CD8-positive, alpha-beta memory T cell (primary cell): Measurements from ENCODE around the gene OPTC. TPM values are rescaled to one million over a fixed set of nuclear protein-coding genes. Genes with fewer than 3 reads are reported as not detected.

Source experiments
- CTCF ChIA-PET: fragments of 350-600 bp; sonication (Branson Sonifier 250); formaldehyde crosslinking; loops from one replicate; lab custom pipeline; 2021; ENCODE audit warnings: antibody characterized with exemption; lab: Charles Lee
- POLR2A ChIA-PET: fragments of 350-600 bp; sonication (Branson Sonifier 250); formaldehyde crosslinking; loops from one replicate; lab custom pipeline; 2021; ENCODE audit warnings: antibody characterized with exemption; lab: Charles Lee
- DNase-seq, 5 donors: peaks; one replicate each; pipeline versions ENCODE4 v3.0.0 to v3.0.0-alpha.2; 2020 to 2022; ENCODE audit warnings: mixed read lengths in 1 of 5
- H3K27ac ChIP-seq: one replicate; pipeline ENCODE4 v1.7.0; 2013; ENCODE audit warnings: low read depth, mild to moderate bottlenecking, low read length, moderate library complexity
- H3K27me3 ChIP-seq: 2 replicates; pipeline ENCODE4 v1.7.0; 2013; ENCODE audit warnings: low read length, mild to moderate bottlenecking; ENCODE audit not compliant: insufficient read depth, poor library complexity, severe bottlenecking
- H3K36me3 ChIP-seq: 2 replicates; pipeline ENCODE4 v1.7.0; 2013; ENCODE audit warnings: mild to moderate bottlenecking, low read length, moderate library complexity; ENCODE audit not compliant: insufficient read depth
- H3K4me1 ChIP-seq: 2 replicates; pipeline ENCODE4 v1.7.0; 2013; ENCODE audit warnings: mild to moderate bottlenecking, low read length, moderate library complexity; ENCODE audit not compliant: insufficient read depth
- H3K4me3 ChIP-seq: 2 replicates; pipeline ENCODE4 v1.7.0; 2013; ENCODE audit warnings: mild to moderate bottlenecking, low read length
- H3K9me3 ChIP-seq: 2 replicates; pipeline ENCODE4 v1.7.0; 2013; ENCODE audit warnings: mild to moderate bottlenecking, low read length
- H3K27ac Mint-ChIP-seq, 8 donors: one replicate each; pipeline ENCODE4 v1.8.0; 2020 to 2021; ENCODE audit warnings: mixed read lengths in 8 of 8, mild to moderate bottlenecking in 6 of 8, inconsistent platforms in 3 of 8, moderate library complexity in 3 of 8
- H3K27me3 Mint-ChIP-seq, 2 donors: one replicate each; pipeline ENCODE4 v1.8.0; 2020 to 2021; ENCODE audit warnings: mixed read lengths in 2 of 2, mild to moderate bottlenecking in 1 of 2, moderate library complexity in 1 of 2
- H3K36me3 Mint-ChIP-seq, 3 donors: one replicate each; pipeline ENCODE4 v1.8.0; 2020 to 2021; ENCODE audit warnings: mixed read lengths in 3 of 3, inconsistent platforms in 1 of 3, mild to moderate bottlenecking in 1 of 3
- H3K4me1 Mint-ChIP-seq, 3 donors: one replicate each; pipeline ENCODE4 v1.8.0; 2020 to 2021; ENCODE audit warnings: mixed read lengths in 3 of 3, inconsistent platforms in 1 of 3, mild to moderate bottlenecking in 1 of 3
- H3K4me3 Mint-ChIP-seq, 7 donors: one replicate each; pipeline ENCODE4 v1.8.0; 2020 to 2021; ENCODE audit warnings: mixed read lengths in 7 of 7, mild to moderate bottlenecking in 6 of 7, moderate library complexity in 4 of 7, inconsistent platforms in 2 of 7
- H3K9me3 Mint-ChIP-seq, 5 donors: one replicate each; pipeline ENCODE4 v1.8.0; 2020 to 2022; ENCODE audit warnings: mixed read lengths in 5 of 5, mild to moderate bottlenecking in 3 of 5, moderate library complexity in 2 of 5, inconsistent platforms in 1 of 5
- polyA plus RNA-seq: library from polyadenylated mRNA; unstranded; fragments of 300-500 nt; fragmentation: Illumina TruSeq; gene quantifications from one replicate; pipeline ENCODE4 v1.2.3, GENCODE V29; 2021
- total RNA-seq, 2 experiments: library from RNA; stranded (reverse); gene quantifications; one replicate each; pipeline ENCODE4 v1.2.3, GENCODE V29; 2021

Gene OPTC
- total and polyA plus RNA-seq, 3 experiments from 2014 or later, result not detected

DNA sequence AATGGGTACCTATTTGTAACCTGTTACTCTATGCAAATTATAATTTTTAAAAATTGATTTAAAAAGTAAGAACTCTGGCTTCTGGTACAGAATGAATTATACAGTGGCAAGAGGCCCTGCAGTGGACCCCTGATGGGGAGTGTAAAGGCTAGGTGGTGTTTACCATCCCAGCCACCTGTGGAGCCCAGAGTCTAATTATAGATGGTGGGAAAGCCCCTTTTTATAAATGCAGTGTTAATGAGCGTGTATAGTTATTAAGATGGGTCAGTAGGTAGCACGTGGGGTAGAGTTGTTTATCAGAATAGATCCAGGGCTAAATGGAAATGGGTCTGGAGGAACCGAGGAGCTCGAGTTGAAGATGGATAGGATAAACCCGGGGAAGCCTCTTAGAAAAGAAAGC, 32.2 kb upstream of the OPTC start:
- POLR2A ChIA-PET, result no interaction called here
- CTCF ChIA-PET, result interaction anchor here (1.1 kb wide), 1 partner anchor 26 kb away, joined by 3 read pairs; no protein-coding TSS in a partner anchor

DNA sequence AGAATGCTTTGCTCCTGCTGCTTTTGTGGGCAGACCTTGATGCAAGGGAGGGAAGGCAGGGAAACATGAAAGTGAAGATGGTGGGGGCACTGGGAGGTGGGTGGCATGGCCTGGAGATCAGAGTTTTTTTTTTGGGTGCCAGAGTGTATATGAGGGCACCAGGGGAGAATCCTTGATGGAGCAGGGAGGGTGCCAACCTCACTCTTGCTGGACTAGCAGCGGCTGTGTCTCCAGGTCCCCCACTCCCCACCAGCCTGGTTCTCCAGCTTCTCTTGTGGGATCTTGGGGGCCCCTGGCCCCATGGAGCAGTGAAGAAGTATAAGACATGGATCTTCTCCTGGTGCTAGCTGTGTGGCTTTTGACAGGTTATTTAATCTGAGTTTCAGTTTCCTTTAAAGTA, 31.8 kb upstream of the OPTC start:
- Mint-ChIP-seq H3K9me3 (no peaks in the 10 kb centered on the region), H3K27ac (no peak overlapping the region), H3K36me3 (no peaks in the 10 kb centered on the region), H3K27me3 (peaks cover 23 to 58% of the 10 kb centered on the region in 2 donors), H3K4me3 (no peak overlapping the region), H3K4me1 (peaks cover 0 to 4% (median 0%) of the 10 kb centered on the region in 3 donors)
- no peaks in the 10 kb centered on the region for H3K4me1 ChIP-seq
- DNase-seq, result no peak
- no peaks in the 10 kb centered on the region for H3K9me3 ChIP-seq
- H3K4me3 ChIP-seq, result no peak overlapping the region
- CTCF ChIA-PET, result no interaction called here
- H3K36me3 ChIP-seq, result no peaks in the 10 kb centered on the region
- POLR2A ChIA-PET, result no interaction called here
- H3K27me3 ChIP-seq, result no peaks in the 10 kb centered on the region
- no peak overlapping the region for H3K27ac ChIP-seq

More for the DNA sequence above, 32.2 kb upstream of the OPTC start:
- H3K4me3 Mint-ChIP-seq, result no peak overlapping the region
- DNase-seq, result no peak
- no peak overlapping the region for H3K27ac Mint-ChIP-seq
- peaks cover 0 to 4% (median 0%) of the 10 kb centered on the region in 3 donors for H3K4me1 Mint-ChIP-seq
- no peak overlapping the region for H3K4me3 ChIP-seq
- H3K27ac ChIP-seq, result no peak overlapping the region
- peaks cover 25 to 60% of the 10 kb centered on the region in 2 donors for H3K27me3 Mint-ChIP-seq
- no peaks in the 10 kb centered on the region for H3K9me3 ChIP-seq
- H3K36me3 ChIP-seq, result no peaks in the 10 kb centered on the region
- H3K9me3 Mint-ChIP-seq, result no peaks in the 10 kb centered on the region
- no peaks in the 10 kb centered on the region for H3K36me3 Mint-ChIP-seq
- H3K27me3 ChIP-seq, result no peaks in the 10 kb centered on the region
- no peaks in the 10 kb centered on the region for H3K4me1 ChIP-seq

DNA sequence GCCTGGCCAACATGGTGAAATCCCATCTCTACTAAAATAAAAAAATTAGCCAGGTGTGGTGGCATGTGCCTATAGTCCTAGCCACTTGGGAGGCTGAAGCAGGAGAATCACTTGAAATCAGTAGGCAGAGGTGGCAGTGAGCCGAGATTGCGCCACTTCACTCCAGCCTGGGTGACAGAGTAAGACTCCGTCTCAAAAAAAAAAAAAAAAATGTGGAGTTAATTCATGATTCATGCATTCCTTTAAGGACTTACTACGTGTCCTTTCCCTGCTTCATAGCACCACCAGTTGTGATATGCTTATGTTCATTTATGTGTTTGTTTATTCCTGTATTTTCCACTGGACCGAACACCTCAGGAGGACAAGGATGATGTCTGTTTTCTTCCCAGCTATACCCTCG, 31.1 kb upstream of the OPTC start:
- no peaks in the 10 kb centered on the region for H3K36me3 Mint-ChIP-seq
- Histone ChIP-seq H3K9me3 (no peaks in the 10 kb centered on the region), H3K4me3 (no peak overlapping the region), H3K27ac (no peak overlapping the region), H3K36me3 (no peaks in the 10 kb centered on the region), H3K27me3 (no peaks in the 10 kb centered on the region), H3K4me1 (no peaks in the 10 kb centered on the region)
- ChIA-PET CTCF (no interaction called here), POLR2A (no interaction called here)
- no peak overlapping the region for H3K4me3 Mint-ChIP-seq
- H3K4me1 Mint-ChIP-seq, result peaks cover 0 to 4% (median 0%) of the 10 kb centered on the region in 3 donors
- DNase-seq, result no peak
- peaks cover 28 to 59% of the 10 kb centered on the region in 2 donors for H3K27me3 Mint-ChIP-seq
- H3K9me3 Mint-ChIP-seq, result no peaks in the 10 kb centered on the region
- H3K27ac Mint-ChIP-seq, result peak overlapping the region in 1 of 8 donors; percentile 47

DNA sequence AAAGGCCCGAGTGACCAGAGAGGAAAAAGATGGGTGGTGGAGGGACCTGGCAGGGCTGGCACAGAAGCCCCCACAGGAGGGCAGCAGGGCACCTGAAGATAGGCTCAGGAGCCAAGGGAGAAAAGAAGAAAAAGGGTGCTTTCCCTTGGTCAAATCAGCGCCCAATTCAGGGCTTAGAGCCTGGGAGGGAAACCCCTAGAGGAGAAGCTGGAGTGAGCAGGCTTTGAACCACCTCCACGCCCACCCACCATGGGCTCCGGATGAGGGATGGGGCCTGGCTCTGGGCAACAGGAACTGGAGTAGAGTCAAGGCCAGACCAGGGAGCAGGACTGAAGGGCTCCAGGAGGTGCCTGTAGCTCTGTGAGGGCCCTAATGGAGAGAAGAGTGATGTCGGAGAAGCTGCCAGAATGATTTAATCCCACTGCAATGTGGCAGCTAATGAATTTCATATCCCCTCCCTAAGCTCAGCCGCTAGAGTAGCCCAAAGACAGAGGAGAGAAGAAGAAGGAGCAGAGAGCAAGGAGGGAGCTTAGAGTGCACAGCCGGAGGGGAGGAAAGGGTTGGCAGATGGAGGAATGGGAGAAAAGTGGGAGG, 30.4 kb upstream of the OPTC start:
- no peak for DNase-seq
- POLR2A ChIA-PET, result no interaction called here

DNA sequence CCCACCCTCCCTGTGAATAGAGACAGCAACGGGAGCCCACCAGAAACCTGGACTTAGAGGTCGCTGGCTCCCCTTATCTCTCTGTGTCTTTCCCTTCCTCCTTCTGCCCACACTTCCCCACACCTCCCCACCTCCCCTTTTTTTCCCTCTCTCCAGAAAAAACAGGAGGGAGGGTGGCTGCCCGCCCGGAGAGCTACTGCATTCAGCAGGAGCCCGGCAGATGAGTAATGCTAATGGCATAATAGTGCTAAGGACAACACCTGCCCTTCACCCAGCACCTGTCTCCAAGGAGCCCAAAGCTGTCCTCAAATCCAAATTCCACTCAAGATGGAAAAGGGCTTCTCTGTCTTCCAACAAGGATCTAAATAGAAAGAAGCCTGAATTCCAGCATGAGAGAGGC, 29.7 kb upstream of the OPTC start:
- Mint-ChIP-seq H3K36me3 (no peaks in the 10 kb centered on the region), H3K27me3 (peaks cover 30 to 59% of the 10 kb centered on the region in 2 donors), H3K4me3 (no peak overlapping the region), H3K27ac (no peak overlapping the region), H3K9me3 (no peaks in the 10 kb centered on the region), H3K4me1 (peaks cover 0 to 4% (median 0%) of the 10 kb centered on the region in 3 donors)
- H3K4me3 ChIP-seq, result no peak overlapping the region
- no peak overlapping the region for H3K27ac ChIP-seq
- no peaks in the 10 kb centered on the region for H3K36me3 ChIP-seq
- no peaks in the 10 kb centered on the region for H3K9me3 ChIP-seq
- no peak for DNase-seq
- ChIA-PET CTCF (interaction anchor here (0.8 kb wide), 1 partner anchor 24 kb away, joined by 3 read pairs; no protein-coding TSS in a partner anchor), POLR2A (no interaction called here)
- H3K4me1 ChIP-seq, result no peaks in the 10 kb centered on the region
- H3K27me3 ChIP-seq, result no peaks in the 10 kb centered on the region

More for the DNA sequence above, 30.4 kb upstream of the OPTC start:
- CTCF ChIA-PET, result interaction anchor here (0.8 kb wide), 1 partner anchor 24 kb away, joined by 3 read pairs; no protein-coding TSS in a partner anchor
- H3K4me3 Mint-ChIP-seq, result no peak overlapping the region
- H3K27ac Mint-ChIP-seq, result no peak overlapping the region
- H3K27me3 ChIP-seq, result no peaks in the 10 kb centered on the region
- peaks cover 0 to 4% (median 0%) of the 10 kb centered on the region in 3 donors for H3K4me1 Mint-ChIP-seq
- H3K4me3 ChIP-seq, result no peak overlapping the region
- no peaks in the 10 kb centered on the region for H3K9me3 ChIP-seq
- H3K9me3 Mint-ChIP-seq, result no peaks in the 10 kb centered on the region
- no peaks in the 10 kb centered on the region for H3K36me3 Mint-ChIP-seq
- H3K27ac ChIP-seq, result no peak overlapping the region
- no peaks in the 10 kb centered on the region for H3K4me1 ChIP-seq
- H3K36me3 ChIP-seq, result no peaks in the 10 kb centered on the region
- peaks cover 29 to 57% of the 10 kb centered on the region in 2 donors for H3K27me3 Mint-ChIP-seq

DNA sequence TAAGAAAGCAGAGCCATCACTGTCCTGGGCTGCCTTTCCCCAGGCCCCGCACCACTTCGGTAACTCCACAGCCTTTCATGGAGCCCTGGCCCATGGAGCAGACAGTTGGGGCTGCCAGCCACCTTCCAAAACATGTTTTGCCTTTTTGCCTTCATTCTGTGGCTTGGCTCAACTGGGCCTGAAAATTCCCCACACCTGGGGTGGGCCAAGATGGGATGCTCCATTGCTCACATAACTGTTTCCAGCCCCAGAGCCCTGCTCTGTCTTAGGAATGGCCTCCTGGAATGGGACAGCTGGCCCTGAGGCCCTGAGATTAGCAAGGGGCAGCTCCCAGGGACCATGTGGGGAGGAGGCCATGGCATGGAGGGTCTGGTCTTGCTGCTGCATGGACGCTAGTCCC, 29.2 kb upstream of the OPTC start:
- Histone ChIP-seq H3K4me3 (no peak overlapping the region), H3K4me1 (no peaks in the 10 kb centered on the region), H3K9me3 (no peaks in the 10 kb centered on the region), H3K27me3 (no peaks in the 10 kb centered on the region), H3K36me3 (no peaks in the 10 kb centered on the region), H3K27ac (no peak overlapping the region)
- ChIA-PET CTCF (no interaction called here), POLR2A (no interaction called here)
- H3K9me3 Mint-ChIP-seq, result no peaks in the 10 kb centered on the region
- H3K27me3 Mint-ChIP-seq, result peaks cover 33 to 57% of the 10 kb centered on the region in 2 donors
- H3K4me3 Mint-ChIP-seq, result no peak overlapping the region
- H3K36me3 Mint-ChIP-seq, result no peaks in the 10 kb centered on the region
- H3K27ac Mint-ChIP-seq, result no peak overlapping the region
- no peak for DNase-seq
- H3K4me1 Mint-ChIP-seq, result peaks cover 0 to 4% (median 0%) of the 10 kb centered on the region in 3 donors

DNA sequence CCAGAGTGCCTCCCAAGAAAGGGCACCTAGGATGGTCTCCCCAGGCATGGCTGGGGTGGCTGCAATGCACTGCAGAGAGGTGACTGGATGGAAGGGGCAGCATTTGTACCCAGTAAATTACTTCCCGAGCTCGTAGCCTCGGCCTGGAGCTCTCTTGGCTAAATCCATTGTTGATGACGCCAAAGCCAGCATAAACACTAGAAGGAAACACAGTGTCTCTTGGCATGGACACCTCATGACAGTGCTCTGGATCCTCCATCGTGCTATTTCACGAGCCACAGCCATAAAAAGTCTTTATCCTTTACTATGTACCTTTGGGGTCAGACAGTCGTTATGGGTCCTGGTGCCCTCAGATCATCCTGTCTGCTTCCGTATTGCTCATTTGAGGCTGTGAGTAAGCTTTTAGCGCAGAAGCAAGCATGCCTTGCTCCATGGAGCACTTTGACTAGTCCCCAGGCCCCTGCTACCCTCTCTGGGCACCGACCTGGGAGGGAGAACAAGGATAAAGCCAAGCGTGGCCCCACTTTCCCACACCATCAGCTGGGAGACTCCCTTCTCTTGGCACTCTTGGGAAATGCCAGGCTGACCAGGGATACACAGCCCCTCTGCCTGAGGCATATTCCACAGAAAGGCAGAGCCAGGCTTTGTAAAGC, 28.7 kb upstream of the OPTC start:
- CTCF ChIA-PET, result no interaction called here

DNA sequence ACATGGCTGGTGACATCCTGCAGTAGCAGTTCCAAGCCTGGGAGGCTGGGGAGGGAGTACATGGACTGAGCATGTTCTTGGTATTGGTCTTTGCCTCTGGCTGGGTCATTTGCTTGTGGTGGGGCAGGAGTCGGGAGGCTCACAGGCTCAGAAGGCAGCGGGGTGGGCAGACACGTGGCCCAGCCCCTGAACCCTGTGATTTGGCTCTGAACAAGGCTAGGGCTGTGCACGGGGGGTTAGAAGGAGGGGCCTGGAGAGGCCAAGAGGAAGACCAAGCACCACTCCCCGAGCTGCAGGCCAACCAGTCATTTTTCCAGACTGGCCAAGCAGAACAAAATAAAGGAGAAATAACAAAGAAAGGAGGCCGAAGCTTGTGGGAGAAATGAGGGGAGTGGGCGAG, 28.0 kb upstream of the OPTC start:
- no peak overlapping the region for H3K4me3 Mint-ChIP-seq
- Histone ChIP-seq H3K27ac (no peak overlapping the region), H3K27me3 (peaks cover 6% of the 10 kb centered on the region), H3K9me3 (no peaks in the 10 kb centered on the region), H3K4me1 (no peaks in the 10 kb centered on the region), H3K4me3 (no peak overlapping the region), H3K36me3 (no peaks in the 10 kb centered on the region)
- CTCF ChIA-PET, result interaction anchor here (1.1 kb wide), 2 partner anchors 22 to 199 kb away, joined by 4 to 6 read pairs; no protein-coding TSS in a partner anchor
- DNase-seq, result no peak
- no peak overlapping the region for H3K27ac Mint-ChIP-seq
- H3K27me3 Mint-ChIP-seq, result peaks cover 31 to 59% of the 10 kb centered on the region in 2 donors
- no peaks in the 10 kb centered on the region for H3K36me3 Mint-ChIP-seq
- H3K4me1 Mint-ChIP-seq, result peaks cover 0 to 4% (median 0%) of the 10 kb centered on the region in 3 donors
- POLR2A ChIA-PET, result no interaction called here
- H3K9me3 Mint-ChIP-seq, result no peaks in the 10 kb centered on the region

More for the DNA sequence above, 28.7 kb upstream of the OPTC start:
- Histone ChIP-seq H3K4me1 (no peaks in the 10 kb centered on the region), H3K27me3 (peaks cover 3% of the 10 kb centered on the region), H3K27ac (no peak overlapping the region), H3K36me3 (no peaks in the 10 kb centered on the region), H3K9me3 (no peaks in the 10 kb centered on the region), H3K4me3 (no peak overlapping the region)
- POLR2A ChIA-PET, result no interaction called here
- Mint-ChIP-seq H3K36me3 (no peaks in the 10 kb centered on the region), H3K27ac (peak overlapping the region in 1 of 8 donors; percentile 12), H3K9me3 (no peaks in the 10 kb centered on the region), H3K4me1 (peaks cover 0 to 4% (median 0%) of the 10 kb centered on the region in 3 donors), H3K4me3 (no peak overlapping the region), H3K27me3 (peaks cover 32 to 59% of the 10 kb centered on the region in 2 donors)
- no peak for DNase-seq
